ENCODE data around the gene DPY19L3.

DNA sequence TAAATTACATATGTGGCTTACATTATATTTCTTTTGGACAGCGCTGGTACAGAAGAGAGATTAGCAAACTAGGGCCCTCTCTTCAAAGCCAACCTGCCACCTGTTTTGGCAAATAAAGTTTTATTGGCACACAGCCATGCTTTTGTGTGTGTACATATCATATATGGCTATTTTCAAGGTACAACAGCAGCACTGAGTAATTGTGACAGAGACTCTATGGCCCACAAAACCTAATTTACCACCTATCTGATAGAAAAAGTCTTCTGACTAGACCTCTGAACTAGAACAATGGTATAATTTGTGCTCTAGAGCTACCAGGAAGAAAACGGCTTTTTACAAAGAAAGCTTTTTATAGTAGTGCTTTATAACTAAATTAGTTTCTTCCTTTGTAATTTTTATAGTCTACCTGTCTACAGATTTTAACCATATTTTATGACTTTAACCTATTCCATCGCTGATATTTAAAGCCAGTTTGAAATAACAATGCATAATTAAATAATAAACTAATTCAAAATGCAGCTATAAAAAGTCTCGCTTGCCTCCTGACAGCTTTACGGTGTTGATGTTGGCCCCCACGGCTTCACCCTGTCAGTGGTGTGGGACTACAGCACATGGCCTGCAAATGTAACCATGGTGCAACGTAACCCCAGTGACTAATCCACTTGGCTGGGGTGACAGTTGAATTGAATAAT is 17.7 kb upstream of the DPY19L3 start:
- TF ChIP-seq, protein P1, sequence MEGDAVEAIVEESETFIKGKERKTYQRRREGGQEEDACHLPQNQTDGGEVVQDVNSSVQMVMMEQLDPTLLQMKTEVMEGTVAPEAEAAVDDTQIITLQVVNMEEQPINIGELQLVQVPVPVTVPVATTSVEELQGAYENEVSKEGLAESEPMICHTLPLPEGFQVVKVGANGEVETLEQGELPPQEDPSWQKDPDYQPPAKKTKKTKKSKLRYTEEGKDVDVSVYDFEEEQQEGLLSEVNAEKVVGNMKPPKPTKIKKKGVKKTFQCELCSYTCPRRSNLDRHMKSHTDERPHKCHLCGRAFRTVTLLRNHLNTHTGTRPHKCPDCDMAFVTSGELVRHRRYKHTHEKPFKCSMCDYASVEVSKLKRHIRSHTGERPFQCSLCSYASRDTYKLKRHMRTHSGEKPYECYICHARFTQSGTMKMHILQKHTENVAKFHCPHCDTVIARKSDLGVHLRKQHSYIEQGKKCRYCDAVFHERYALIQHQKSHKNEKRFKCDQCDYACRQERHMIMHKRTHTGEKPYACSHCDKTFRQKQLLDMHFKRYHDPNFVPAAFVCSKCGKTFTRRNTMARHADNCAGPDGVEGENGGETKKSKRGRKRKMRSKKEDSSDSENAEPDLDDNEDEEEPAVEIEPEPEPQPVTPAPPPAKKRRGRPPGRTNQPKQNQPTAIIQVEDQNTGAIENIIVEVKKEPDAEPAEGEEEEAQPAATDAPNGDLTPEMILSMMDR (IDR thresholded peaks at IDR 0.05): no peak
- no peak for TF ChIP-seq ZFX (IDR thresholded peaks at IDR 0.05; ENCODE audit: borderline replicate concordance)

Data from 22Rv1 (cell line).